Smooth muscle cell (in vitro differentiated cells): ENCODE measurements around the gene ZNF521. TPM values are rescaled to one million over a fixed set of nuclear protein-coding genes. Genes with fewer than 3 reads are reported as not detected.
A peak's percentile ranks its signal among the peaks of the same experiment; 100 is the strongest.

Experiments
- DNase-seq: peaks from one replicate; lab custom pipeline; 2025; ENCODE audit not compliant: unreplicated experiment; lab: John Stamatoyannopoulos, UW
- H2AFZ ChIP-seq: fragments of 200-600 bp; sonication (generic); 2 replicates; pipeline ENCODE4 v1.6.0; 2016; ENCODE audit warnings: antibody characterized with exemption, low read depth, mild to moderate bottlenecking
- H3F3A ChIP-seq: fragments of 200-600 bp; sonication (generic); 2 replicates; pipeline ENCODE4 v1.6.0; 2017; ENCODE audit warnings: antibody characterized with exemption, low read depth
- H3K27ac ChIP-seq: fragments of 200-600 bp; sonication (generic); 2 replicates; pipeline ENCODE4 v1.5.1; 2016; ENCODE audit warnings: low read depth, mild to moderate bottlenecking
- H3K27me3 ChIP-seq: fragments of 200-600 bp; sonication (generic); 2 replicates; pipeline ENCODE4 v1.6.1; 2016; ENCODE audit warnings: low read depth, mild to moderate bottlenecking
- H3K36me3 ChIP-seq: fragments of 200-600 bp; sonication (generic); 2 replicates; pipeline ENCODE4 v1.5.1; 2016; ENCODE audit warnings: low read depth
- H3K4me1 ChIP-seq: fragments of 200-600 bp; sonication (generic); 2 replicates; pipeline ENCODE4 v1.5.1; 2016; ENCODE audit warnings: low read depth
- H3K4me2 ChIP-seq: fragments of 200-600 bp; sonication (generic); 2 replicates; pipeline ENCODE4 v1.6.0; 2016; ENCODE audit warnings: mild to moderate bottlenecking
- H3K4me3 ChIP-seq: fragments of 200-600 bp; sonication (generic); 2 replicates; pipeline ENCODE4 v1.5.1; 2016; ENCODE audit warnings: mild to moderate bottlenecking
- H3K79me2 ChIP-seq: fragments of 200-600 bp; sonication (generic); 2 replicates; pipeline ENCODE4 v1.6.0; 2016; ENCODE audit warnings: low read depth, mild to moderate bottlenecking
- H3K9ac ChIP-seq: fragments of 200-600 bp; sonication (generic); 2 replicates; pipeline ENCODE4 v1.6.0; 2016; ENCODE audit warnings: low read depth
- H3K9me3 ChIP-seq: fragments of 200-600 bp; sonication (generic); replicated peaks from 2 replicates; pipeline ENCODE4 v1.5.1; 2016; ENCODE audit warnings: low read depth
- H4K20me1 ChIP-seq: fragments of 200-600 bp; sonication (generic); 2 replicates; pipeline ENCODE4 v1.6.0; 2016; ENCODE audit warnings: low read depth
- WGBS: methylation state at CpG from one replicate; pipeline ENCODE4 v1.1.7; 2016; ENCODE audit warnings: low lambda C conversion rate; 5-methylcytosine and 5-hydroxymethylcytosine counted together
- polyA plus RNA-seq: library from polyadenylated mRNA; unstranded; fragments of >200 nt; fragmentation: Nextera tagmentation; extraction: Ambion mirVana; gene quantifications from 2 replicates; pipeline ENCODE4 v1.2.1, GENCODE V29; 2016
- total RNA-seq: library from RNA; depleted of rRNA; stranded (reverse); fragments of >200 nt; gene quantifications from 2 replicates; pipeline ENCODE4 v1.2.3, GENCODE V29; 2014
- TF ChIP-seq, protein P1 (sequence below): fragments of 200-600 bp; sonication (generic); IDR thresholded peaks from 2 replicates; pipeline ENCODE4 v1.5.1; 2017; ENCODE audit warnings: borderline replicate concordance, mild to moderate bottlenecking, antibody characterized with exemption; ENCODE audit not compliant: insufficient read depth, poor library complexity, severe bottlenecking

ZNF521 gene
- total RNA-seq (36.4 and 43.8 TPM in 2 replicates), polyA plus RNA-seq (19.9 and 21.8 TPM in 2 replicates)

GRCh38 chr18:25351777-25352628, at the start of gene ZNF521:
TSS of gene ZNF521 (minus strand) at chr18:25352166. CDS start at chr18:25350946, 1,220 bp downstream.
- Histone ChIP-seq H3F3A (peaks cover 9% of the 10 kb centered on the region), H4K20me1 (peaks cover 18% of the 10 kb centered on the region), H3K4me1 (peaks cover 14% of the 10 kb centered on the region), H3K27ac (peak within 1 kb of the TSS; percentile 93), H2AFZ (peak within 1 kb of the TSS; percentile 94), H3K79me2 (peaks cover 23% of the 10 kb centered on the region), H3K9me3 (no peaks in the 10 kb centered on the region), H3K36me3 (no peaks in the 10 kb centered on the region), H3K9ac (peak within 1 kb of the TSS; percentile 88), H3K4me2 (peak within 1 kb of the TSS; percentile 97), H3K27me3 (peaks cover 52% of the 10 kb centered on the region), H3K4me3 (peak within 1 kb of the TSS; percentile 92)
- 1% methylated on average over 48 of the region's 91 CpGs for WGBS
- DNase-seq: peak; percentile 71
- TF ChIP-seq, protein P1, sequence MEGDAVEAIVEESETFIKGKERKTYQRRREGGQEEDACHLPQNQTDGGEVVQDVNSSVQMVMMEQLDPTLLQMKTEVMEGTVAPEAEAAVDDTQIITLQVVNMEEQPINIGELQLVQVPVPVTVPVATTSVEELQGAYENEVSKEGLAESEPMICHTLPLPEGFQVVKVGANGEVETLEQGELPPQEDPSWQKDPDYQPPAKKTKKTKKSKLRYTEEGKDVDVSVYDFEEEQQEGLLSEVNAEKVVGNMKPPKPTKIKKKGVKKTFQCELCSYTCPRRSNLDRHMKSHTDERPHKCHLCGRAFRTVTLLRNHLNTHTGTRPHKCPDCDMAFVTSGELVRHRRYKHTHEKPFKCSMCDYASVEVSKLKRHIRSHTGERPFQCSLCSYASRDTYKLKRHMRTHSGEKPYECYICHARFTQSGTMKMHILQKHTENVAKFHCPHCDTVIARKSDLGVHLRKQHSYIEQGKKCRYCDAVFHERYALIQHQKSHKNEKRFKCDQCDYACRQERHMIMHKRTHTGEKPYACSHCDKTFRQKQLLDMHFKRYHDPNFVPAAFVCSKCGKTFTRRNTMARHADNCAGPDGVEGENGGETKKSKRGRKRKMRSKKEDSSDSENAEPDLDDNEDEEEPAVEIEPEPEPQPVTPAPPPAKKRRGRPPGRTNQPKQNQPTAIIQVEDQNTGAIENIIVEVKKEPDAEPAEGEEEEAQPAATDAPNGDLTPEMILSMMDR: peak; percentile 19

DNA sequence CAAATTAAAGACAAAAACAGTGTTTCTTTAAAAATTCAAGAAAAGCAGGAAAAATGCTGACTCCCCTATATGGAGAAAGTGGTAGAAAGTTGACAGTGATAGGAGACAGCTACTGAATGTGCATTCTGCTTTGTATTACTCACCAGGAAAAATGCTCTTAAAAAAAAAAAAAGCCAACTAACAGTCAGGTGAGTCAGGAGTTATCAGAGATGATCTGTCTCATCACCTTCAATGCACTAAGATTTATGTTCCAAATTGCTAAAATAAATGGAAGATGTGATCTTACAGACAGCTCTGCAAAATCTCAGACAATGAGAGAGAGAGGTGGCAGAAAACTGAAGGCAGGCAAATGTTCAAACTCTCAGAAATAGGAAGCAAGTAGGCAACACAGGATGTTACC, 47.6 kb upstream of the ZNF521 start:
- peak overlapping the region; percentile 45 for H3K4me2 ChIP-seq
- H3K79me2 ChIP-seq: no peaks in the 10 kb centered on the region
- peak overlapping the region; percentile 71 for H3K27ac ChIP-seq
- H4K20me1 ChIP-seq: no peaks in the 10 kb centered on the region
- H3F3A ChIP-seq: no peaks in the 10 kb centered on the region
- no peaks in the 10 kb centered on the region for H3K36me3 ChIP-seq
- H3K9ac ChIP-seq: no peak overlapping the region
- no peaks in the 10 kb centered on the region for H3K27me3 ChIP-seq
- no peaks in the 10 kb centered on the region for H3K4me1 ChIP-seq
- H3K9me3 ChIP-seq: peaks cover 9% of the 10 kb centered on the region
- H3K4me3 ChIP-seq: no peak overlapping the region
- H2AFZ ChIP-seq: no peak overlapping the region
- TF ChIP-seq, protein P1: no peak
- DNase-seq: no peak

DNA sequence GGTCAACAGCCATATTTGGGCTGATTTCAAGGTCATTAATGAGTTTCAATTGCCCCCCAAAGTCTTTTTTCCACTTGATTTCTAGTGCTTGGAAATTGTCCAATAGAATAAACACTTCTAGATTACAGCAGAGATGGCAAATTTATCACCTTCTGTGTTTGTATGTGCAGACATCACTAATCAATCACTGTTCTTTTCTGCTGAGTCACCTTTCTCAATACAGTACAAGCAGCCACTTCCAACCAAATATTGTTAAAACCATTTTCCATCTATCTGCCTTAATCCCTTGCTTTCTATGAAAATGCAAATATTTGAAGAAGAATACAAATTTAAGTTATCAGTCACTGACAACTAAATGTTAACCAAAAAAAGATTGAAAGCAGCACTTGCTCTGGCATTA, 40.2 kb upstream of the ZNF521 start:
- H4K20me1 ChIP-seq: no peaks in the 10 kb centered on the region
- H3F3A ChIP-seq: no peaks in the 10 kb centered on the region
- TF ChIP-seq, protein P1: no peak
- no peaks in the 10 kb centered on the region for H3K36me3 ChIP-seq
- H3K4me3 ChIP-seq: no peak overlapping the region
- no peak overlapping the region for H3K4me2 ChIP-seq
- H3K9ac ChIP-seq: no peak overlapping the region
- no peak overlapping the region for H3K27ac ChIP-seq
- no peaks in the 10 kb centered on the region for H3K4me1 ChIP-seq
- peaks cover 10% of the 10 kb centered on the region for H3K9me3 ChIP-seq
- H2AFZ ChIP-seq: no peak overlapping the region
- H3K27me3 ChIP-seq: no peaks in the 10 kb centered on the region
- no peak for DNase-seq
- H3K79me2 ChIP-seq: no peaks in the 10 kb centered on the region
